ENCODE measurements around the gene HACD4.
"Not testable (repeated sequence)": the region's sequence is repeated elsewhere in the genome, so short reads cannot be mapped to it uniquely, and the experiment has no call there.

The HACD4 gene

DNA sequence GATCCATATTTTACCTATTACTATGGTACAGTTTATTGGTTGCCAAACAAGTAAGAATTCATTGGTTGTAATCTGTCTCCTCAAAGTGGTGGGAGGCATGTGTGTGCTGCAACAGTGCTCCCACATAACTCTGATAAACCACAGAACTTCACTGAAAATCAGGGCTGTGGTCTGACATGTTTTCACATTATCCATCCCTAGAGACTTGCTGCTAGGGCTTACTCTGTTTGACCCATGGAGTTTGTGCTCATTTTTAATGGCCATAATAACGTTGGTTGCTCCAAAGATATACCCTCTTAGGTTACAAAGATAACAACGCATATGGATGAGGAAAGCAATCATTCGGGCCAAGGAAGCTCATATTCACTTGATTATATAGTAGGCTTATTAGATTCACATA is 37.0 kb downstream of the HACD4 start:
- Mint-ChIP-seq H3K4me1 (peaks cover 19% of the 10 kb centered on the region), H3K9me3 (no peaks in the 10 kb centered on the region), H3K27ac (no peak overlapping the region), H3K4me3 (no peak overlapping the region), H3K36me3 (ENCODE audit: low read depth) (peaks cover 43% of the 10 kb centered on the region), H3K27me3 (no peaks in the 10 kb centered on the region)
- DNase-seq (no peak), ATAC-seq (no peak)

DNA sequence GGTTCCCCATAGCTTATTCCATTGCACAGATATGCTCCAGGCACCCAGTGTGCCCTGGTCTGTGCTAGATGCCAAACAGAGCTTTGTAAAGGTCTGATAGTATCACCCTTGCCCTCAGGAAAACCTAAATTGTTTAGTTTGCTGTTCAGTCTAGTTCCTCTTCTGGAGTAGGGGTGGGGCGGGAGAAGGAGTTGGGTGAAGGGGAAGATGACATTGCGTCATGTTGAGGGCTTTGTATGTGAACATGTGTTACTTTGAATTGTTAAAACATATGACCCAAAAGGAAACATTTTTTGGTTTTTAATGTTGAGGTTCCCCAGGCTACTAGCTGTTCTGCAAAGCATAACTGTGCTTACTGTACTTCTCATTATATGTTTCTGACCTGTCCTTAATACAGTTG is 40.6 kb downstream of the HACD4 start:
- Mint-ChIP-seq H3K27me3 (no peaks in the 10 kb centered on the region), H3K4me1 (peaks cover 3% of the 10 kb centered on the region), H3K9me3 (no peaks in the 10 kb centered on the region), H3K4me3 (no peak overlapping the region), H3K27ac (no peak overlapping the region), H3K36me3 (ENCODE audit: low read depth) (peaks cover 53% of the 10 kb centered on the region)
- ATAC-seq (no peak), DNase-seq (no peak)

DNA sequence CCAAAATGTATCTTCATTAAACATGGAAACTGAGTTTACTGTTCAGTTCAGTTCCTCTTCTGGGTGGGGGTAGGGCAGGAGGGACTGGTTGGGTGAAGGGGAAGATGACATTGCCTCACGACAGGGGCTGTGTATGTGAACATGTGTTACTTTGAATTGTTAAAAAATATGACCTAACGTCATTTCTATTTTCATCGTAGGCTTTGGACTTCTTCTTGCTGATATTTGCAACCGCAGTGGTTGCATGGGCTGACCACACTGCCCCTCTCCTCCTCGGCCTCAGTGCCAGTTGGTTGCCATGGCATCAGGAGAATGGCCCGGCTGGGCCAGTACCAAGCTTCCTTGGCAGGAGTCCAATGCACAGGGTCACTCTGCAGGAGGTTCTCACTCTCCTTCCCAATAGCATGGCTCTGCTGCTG is 41.5 kb downstream of the HACD4 start:
- H3K27ac Mint-ChIP-seq = no peak overlapping the region
- no peaks in the 10 kb centered on the region for H3K27me3 Mint-ChIP-seq
- ATAC-seq (no peak), DNase-seq (no peak)
- H3K36me3 Mint-ChIP-seq (ENCODE audit: low read depth) = peaks cover 44% of the 10 kb centered on the region
- H3K4me1 Mint-ChIP-seq = no peaks in the 10 kb centered on the region
- no peaks in the 10 kb centered on the region for H3K9me3 Mint-ChIP-seq
- H3K4me3 Mint-ChIP-seq = no peak overlapping the region

DNA sequence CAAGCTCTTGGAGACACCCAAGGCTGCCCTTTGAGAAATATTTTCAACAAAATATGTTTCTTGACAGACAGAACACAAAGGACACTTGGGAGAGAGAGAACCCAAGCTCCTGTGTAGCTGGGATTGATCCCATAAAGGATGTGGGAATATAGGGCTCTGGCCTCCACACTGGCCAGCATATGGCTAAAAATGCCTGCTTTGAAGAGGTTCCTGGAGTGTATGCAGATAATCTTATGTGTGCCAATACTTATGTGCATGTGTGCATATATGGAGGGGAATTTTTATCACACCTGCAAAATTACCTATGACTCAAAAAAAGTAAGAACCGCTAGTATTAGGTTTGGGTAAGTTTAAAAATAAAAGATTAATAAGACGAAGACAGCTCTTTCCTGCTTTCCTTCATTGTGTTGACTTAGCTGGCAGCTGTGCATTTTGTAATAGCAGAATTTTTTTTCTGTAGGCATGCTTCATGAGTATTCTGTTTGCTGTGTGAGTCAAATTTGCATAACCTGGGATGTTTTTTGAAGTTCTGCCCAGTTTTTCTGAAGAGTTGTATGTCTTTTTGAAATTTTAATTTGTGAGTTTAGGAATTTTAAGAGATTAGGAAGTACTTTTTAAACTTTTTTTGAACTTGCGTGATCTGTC is 42.6 kb downstream of the HACD4 start:
- DNase-seq = no peak
- Mint-ChIP-seq H3K27ac (no peak overlapping the region), H3K4me3 (no peak overlapping the region), H3K9me3 (no peaks in the 10 kb centered on the region), H3K27me3 (no peaks in the 10 kb centered on the region), H3K36me3 (ENCODE audit: low read depth) (peaks cover 35% of the 10 kb centered on the region), H3K4me1 (no peaks in the 10 kb centered on the region)
- ATAC-seq = no peak

DNA sequence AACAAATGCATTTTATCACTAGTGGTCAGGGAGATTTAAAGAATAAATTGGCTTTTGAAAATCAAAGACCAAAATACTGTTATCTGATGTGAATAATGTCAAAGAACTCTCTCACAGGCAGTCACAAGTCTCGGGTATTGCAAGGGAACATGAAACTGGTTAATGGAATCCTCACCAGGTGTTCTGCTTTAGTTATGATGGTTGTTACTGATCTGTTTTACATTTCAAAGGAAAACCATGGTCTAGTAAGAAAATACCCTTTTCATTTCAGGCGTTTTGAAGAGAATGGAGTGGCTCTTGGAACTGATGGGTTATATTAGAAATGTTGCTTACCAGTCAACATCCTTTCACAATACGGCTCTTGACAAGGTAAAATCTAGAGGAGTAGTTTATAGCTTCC is 43.4 kb downstream of the HACD4 start:
- Mint-ChIP-seq H3K27me3 (no peaks in the 10 kb centered on the region), H3K4me1 (no peaks in the 10 kb centered on the region), H3K27ac (no peak overlapping the region)

DNA sequence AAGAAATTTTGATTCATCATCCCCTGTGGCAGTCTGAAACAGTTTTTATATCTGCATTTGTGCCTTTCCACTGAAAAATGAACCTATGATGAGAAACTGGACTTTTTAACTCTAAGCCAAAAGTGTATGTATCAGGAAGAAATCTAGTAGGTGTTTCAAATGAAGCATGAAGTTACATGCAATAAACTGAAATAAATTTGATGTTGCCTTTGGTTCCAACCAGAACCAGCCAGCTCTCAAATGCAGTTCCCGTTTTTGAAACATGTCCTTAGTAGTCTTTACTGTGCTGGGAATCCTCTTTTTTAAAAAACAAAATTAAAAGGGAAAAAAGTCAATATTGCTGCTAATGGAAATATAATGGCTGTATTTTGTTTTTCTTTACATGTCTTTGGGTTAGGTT is 43.9 kb downstream of the HACD4 start:
- no peak for DNase-seq
- H3K36me3 Mint-ChIP-seq (ENCODE audit: low read depth) = peaks cover 35% of the 10 kb centered on the region
- no peak for ATAC-seq
- H3K27ac Mint-ChIP-seq = no peak overlapping the region
- no peaks in the 10 kb centered on the region for H3K9me3 Mint-ChIP-seq
- H3K4me1 Mint-ChIP-seq = no peaks in the 10 kb centered on the region
- no peaks in the 10 kb centered on the region for H3K27me3 Mint-ChIP-seq
- H3K4me3 Mint-ChIP-seq = no peak overlapping the region

More for the DNA sequence above, 43.4 kb downstream of the HACD4 start:
- DNase-seq (no peak), ATAC-seq (no peak)
- no peaks in the 10 kb centered on the region for H3K9me3 Mint-ChIP-seq
- no peak overlapping the region for H3K4me3 Mint-ChIP-seq
- H3K36me3 Mint-ChIP-seq (ENCODE audit: low read depth) = peaks cover 32% of the 10 kb centered on the region

DNA sequence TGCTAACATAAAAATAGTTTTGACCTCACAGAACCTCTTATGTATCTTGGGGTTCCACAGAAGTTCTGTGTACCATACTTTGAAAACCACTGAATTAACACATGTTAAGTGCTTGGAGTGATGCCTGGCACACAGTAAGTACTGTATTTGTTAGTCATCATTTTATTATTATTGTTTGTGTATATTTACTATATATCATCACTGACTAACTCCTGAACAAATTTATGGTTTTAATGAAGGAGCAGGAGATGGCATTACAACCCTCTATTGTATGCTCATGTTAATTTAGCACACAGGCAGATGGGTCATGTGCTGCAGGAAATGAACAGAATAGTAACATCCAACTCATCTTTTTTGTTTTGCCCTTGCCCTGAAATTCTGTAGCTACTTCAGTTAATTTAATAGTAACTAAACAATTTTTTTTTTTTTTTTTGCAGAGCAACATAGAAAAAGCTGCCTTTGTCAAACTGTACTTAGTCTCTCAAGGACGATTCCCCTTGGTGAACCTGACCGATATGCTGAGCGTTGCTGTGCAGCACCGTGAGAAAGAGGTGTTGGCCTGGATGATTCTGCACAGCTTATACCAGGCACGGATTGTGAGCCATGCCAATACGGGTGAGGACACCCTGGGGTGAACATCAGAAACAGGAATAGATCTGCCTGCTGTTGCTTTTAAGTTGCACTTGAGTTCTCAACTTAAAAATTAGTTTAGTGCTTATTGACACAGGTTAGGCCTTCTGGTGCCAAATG is 45.4 kb downstream of the HACD4 start:
- Mint-ChIP-seq H3K9me3 (no peaks in the 10 kb centered on the region), H3K4me1 (peaks cover 2% of the 10 kb centered on the region), H3K27me3 (no peaks in the 10 kb centered on the region), H3K4me3 (no peak overlapping the region), H3K27ac (no peak overlapping the region), H3K36me3 (ENCODE audit: low read depth) (peaks cover 34% of the 10 kb centered on the region)
- DNase-seq (no peak), ATAC-seq (no peak)

DNA sequence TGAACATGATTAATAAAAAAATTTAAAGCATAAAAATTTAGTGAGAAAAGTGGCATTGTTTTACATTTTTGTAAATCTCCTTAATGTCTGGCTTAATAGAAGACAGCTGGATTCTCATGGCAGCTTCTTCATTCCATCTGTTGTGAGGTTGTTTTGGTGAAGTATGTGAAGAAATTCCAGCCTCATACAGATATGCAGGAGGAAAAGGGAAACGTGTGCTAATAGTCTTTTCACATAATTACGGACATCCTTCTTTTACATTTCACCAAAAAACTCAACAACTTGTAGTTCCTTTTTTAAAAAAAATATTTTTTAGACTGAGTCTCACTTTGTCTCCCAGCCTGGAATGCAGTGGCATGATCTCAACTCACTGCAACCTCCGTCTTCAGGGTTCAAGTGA is 46.9 kb downstream of the HACD4 start:
- peaks cover 28% of the 10 kb centered on the region for H3K36me3 Mint-ChIP-seq (ENCODE audit: low read depth)
- H3K4me3 Mint-ChIP-seq = no peak overlapping the region
- ATAC-seq = no peak
- no peaks in the 10 kb centered on the region for H3K27me3 Mint-ChIP-seq
- no peak overlapping the region for H3K27ac Mint-ChIP-seq
- no peaks in the 10 kb centered on the region for H3K9me3 Mint-ChIP-seq
- peaks cover 7% of the 10 kb centered on the region for H3K4me1 Mint-ChIP-seq
- DNase-seq = no peak

DNA sequence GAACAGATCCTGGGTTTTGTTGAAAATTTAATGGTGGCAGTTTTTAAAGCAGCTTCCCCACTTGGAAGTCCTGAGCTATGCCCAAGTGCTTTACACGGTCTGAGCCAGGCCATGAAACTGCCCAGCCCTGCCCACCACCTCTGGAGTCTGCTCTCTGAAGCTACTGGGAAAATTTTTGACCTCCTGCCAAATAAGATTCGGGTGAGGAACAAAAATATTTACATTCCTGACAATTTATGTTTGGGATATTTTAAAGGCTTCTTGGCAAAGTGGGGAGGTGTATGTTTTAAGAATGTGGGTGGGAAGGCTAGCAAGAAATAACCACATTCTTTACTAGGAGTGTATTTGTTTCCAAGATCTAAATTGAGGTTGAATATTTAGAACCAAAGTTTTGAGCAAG is 50.0 kb downstream of the HACD4 start:
- H3K4me1 Mint-ChIP-seq = peaks cover 7% of the 10 kb centered on the region
- H3K27me3 Mint-ChIP-seq = no peaks in the 10 kb centered on the region
- no peak overlapping the region for H3K4me3 Mint-ChIP-seq
- no peak overlapping the region for H3K27ac Mint-ChIP-seq
- ATAC-seq (no peak), DNase-seq (no peak)
- peaks cover 24% of the 10 kb centered on the region for H3K36me3 Mint-ChIP-seq (ENCODE audit: low read depth)
- H3K9me3 Mint-ChIP-seq = no peaks in the 10 kb centered on the region

DNA sequence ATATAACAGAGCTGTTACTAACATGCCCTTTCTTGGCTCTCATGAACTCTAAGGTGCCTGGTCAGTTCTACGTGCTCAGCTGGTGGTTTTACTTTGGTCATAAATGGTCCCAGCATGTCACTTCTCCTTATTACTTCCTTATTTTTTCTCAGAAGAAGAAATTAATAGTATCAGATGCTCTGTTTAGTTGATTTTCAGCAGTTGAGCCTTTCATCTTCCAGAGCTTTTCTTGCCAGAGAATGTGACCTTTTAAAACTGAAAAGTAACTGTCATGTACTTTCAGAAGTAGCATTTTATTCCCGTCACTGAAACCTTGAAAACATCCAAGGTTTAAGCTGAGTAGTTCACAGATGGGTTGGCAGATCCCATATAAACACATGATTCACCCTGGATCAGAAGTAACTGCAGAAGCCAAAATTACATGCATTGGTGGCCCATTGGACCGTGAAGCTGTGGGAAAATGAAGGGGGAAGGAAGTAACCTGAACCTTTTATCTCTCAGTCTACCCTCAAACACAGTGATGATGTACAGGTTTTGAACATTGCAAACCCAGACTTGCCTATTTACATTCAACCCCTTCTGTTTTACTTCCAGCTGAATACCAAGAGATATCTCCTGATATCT is 50.5 kb downstream of the HACD4 start:
- H3K27me3 Mint-ChIP-seq = no peaks in the 10 kb centered on the region
- H3K36me3 Mint-ChIP-seq (ENCODE audit: low read depth) = peaks cover 24% of the 10 kb centered on the region
- no peaks in the 10 kb centered on the region for H3K9me3 Mint-ChIP-seq
- no peak for DNase-seq
- no peak for ATAC-seq
- H3K4me1 Mint-ChIP-seq = peaks cover 7% of the 10 kb centered on the region
- H3K27ac Mint-ChIP-seq = no peak overlapping the region
- H3K4me3 Mint-ChIP-seq = no peak overlapping the region

DNA sequence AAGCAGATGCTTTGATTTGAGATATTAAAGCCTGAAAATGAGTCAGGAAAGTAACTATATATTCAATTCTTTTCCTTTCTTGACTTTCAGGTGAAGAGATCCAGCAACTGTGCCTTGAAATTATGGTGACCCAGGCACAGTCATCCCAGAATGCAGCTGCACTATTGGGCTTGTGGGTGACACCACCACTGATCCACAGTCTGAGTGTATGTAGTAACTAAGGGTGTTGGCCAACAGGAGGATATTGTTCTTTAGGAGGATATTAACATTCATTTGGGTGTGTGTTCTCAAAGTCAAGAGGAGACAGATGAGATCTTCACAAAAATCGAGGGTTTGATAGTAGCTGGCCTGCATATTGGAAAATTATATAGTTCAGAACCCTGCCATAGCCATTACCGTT is 53.2 kb downstream of the HACD4 start:
- DNase-seq (no peak), ATAC-seq (no peak)
- peaks cover 7% of the 10 kb centered on the region for H3K4me1 Mint-ChIP-seq
- H3K36me3 Mint-ChIP-seq (ENCODE audit: low read depth) = peaks cover 24% of the 10 kb centered on the region
- H3K27me3 Mint-ChIP-seq = no peaks in the 10 kb centered on the region
- H3K4me3 Mint-ChIP-seq = no peak overlapping the region
- no peaks in the 10 kb centered on the region for H3K9me3 Mint-ChIP-seq
- no peak overlapping the region for H3K27ac Mint-ChIP-seq

DNA sequence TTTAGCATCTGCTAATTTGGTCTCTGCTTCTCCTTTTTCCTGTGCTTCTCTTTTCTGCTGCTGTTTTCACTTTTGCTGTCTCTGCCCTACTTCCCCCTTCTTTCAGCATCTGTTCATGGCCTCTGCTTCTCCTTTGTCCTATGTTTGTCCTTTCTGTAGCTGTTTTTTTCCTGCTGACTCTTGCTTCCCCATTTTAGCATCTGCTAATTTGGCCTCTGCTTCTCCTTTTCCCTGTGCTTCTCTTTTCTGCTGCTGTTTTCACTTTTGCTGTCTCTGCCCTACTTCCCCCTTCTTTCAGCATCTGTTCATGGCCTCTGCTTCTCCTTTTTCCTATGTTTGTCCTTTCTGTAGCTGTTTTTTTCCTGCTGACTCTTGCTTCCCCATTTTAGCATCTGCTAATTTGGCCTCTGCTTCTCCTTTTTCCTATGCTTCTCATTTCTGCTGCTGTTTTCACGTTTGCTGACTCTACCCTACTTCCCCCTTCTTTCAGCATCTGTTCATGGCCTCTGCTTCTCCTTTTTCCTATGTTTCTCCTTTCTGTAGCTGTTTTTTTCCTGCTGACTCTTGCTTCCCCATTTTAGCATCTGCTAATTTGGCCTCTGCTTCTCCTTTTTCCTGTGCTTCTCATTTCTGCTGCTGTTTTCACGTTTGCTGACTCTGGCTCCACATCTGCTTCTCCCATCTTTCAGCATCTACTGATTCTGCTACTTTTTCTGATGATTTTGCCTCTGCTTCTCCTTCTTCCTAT is 57.1 kb downstream of the HACD4 start:
- H3K4me3 Mint-ChIP-seq, H3K4me1 Mint-ChIP-seq, H3K27ac Mint-ChIP-seq, H3K9me3 Mint-ChIP-seq, ATAC-seq, DNase-seq, H3K27me3 Mint-ChIP-seq: not testable (repeated sequence)
- peaks cover 22% of the 10 kb centered on the region for H3K36me3 Mint-ChIP-seq (ENCODE audit: low read depth)

DNA sequence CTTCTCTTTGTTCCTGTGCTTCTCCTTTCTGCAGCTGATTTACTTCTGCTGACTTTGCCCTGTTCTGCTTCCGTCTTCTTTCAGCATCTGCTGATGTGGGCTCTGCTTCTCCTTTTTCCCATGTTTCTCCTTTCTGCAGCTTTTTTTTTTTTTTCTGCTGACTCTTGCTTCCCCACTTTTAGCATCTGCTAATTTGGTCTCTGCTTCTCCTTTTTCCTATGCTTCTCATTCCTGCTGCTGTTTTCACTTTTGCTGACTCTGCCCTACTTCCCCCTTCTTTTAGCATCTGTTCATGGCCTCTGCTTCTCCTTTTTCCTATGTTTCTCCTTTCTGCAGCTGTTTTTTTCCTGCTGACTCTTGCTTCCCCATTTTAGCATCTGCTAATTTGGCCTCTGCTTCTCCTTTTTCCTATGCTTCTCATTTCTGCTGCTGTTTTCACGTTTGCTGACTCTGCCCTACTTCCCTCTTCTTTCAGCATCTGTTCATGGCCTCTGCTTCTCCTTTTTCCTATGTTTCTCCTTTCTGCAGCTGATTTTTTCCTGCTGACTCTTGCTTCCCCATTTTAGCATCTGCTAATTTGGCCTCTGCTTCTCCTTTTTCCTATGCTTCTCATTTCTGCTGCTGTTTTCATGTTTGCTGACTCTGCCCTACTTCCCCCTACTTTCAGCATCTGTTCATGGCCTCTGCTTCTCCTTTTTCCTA is 58.0 kb downstream of the HACD4 start:
- H3K27me3 Mint-ChIP-seq, H3K9me3 Mint-ChIP-seq, H3K4me3 Mint-ChIP-seq, H3K4me1 Mint-ChIP-seq, ATAC-seq, H3K27ac Mint-ChIP-seq, DNase-seq: not testable (repeated sequence)
- peaks cover 22% of the 10 kb centered on the region for H3K36me3 Mint-ChIP-seq (ENCODE audit: low read depth)

DNA sequence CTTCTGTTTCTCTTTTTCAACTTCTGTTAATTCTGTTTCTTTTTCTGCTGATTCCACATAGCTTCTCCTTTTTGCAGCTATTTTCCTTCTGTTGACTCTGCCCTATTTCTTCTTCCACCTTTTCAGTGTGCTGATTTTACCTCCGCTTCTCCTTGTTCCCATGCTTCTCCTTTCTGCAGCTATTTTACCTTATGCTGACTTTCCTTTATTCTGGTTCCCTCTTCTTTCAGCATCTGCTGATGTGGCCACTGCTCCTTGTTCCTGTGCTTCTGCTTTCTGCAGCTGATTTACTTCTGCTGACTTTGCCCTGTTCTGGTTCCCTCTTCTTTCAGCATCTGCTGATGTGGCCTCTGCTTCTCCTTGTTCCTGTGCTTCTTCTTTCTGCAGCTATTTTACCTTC is 58.8 kb downstream of the HACD4 start:
- peaks cover 7% of the 10 kb centered on the region for H3K9me3 Mint-ChIP-seq
- peaks cover 21% of the 10 kb centered on the region for H3K36me3 Mint-ChIP-seq (ENCODE audit: low read depth)
- no peaks in the 10 kb centered on the region for H3K4me1 Mint-ChIP-seq
- DNase-seq (no peak), ATAC-seq (no peak)
- no peak overlapping the region for H3K4me3 Mint-ChIP-seq
- H3K27me3 Mint-ChIP-seq = no peaks in the 10 kb centered on the region
- H3K27ac Mint-ChIP-seq = no peak overlapping the region
